Measurements from ENCODE around the gene THSD7A. TPM values are rescaled to one million over a fixed set of nuclear protein-coding genes. Genes with fewer than 3 reads are reported as not detected.

THSD7A gene
- total and polyA plus RNA-seq, 2 of the 8 experiments (the other 6 are each of a cell fraction or from before 2014, with no cell fraction given) = 0.44 to 1.2 TPM

DNA sequence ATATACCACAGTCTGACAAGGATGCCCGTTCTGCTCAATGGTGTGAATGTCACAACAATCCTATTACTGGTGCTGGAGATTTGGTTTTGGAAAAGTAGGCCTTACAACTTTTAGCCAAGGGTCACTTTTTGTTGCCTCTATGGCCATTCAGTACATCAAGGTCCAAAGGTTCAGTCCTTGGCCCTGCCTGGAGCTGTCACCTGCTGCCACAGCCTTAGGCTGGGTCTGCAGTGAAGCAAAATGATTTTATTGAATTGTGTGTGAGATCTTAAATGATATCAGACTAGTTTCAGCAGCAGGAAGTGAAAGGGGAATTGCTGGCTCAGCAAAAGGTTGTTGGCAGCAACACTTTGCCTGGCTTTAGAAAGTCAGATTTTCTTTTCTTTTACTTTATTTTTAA is 427.6 kb downstream of the THSD7A start:
- H3K79me2 ChIP-seq (ENCODE audit: control insufficient read depth in 1 of 2, insufficient read depth in 2 of 2, low read length in 2 of 2) = no peaks in the 10 kb centered on the region
- H3K79me1 ChIP-seq (ENCODE audit: low read depth, low read length) = no peaks in the 10 kb centered on the region
- DNase-seq (ENCODE audit: low read depth in 1 of 2, low spot score in 2 of 2) (no peak), FAIRE-seq (no peak)
- no peak overlapping the region for H3K4me2 ChIP-seq (ENCODE audit: insufficient read depth in 1 of 2, low read depth in 2 of 2, low read length in 2 of 2)
- no peak overlapping the region for H2AFZ ChIP-seq (ENCODE audit: low read length)
- POLR2A ChIA-PET (ENCODE audit: partially characterized antibody) = no interaction called here
- H4K20me1 ChIP-seq (replicated peaks in 1 of 2; ENCODE audit: control insufficient read depth in 1 of 2, insufficient read depth in 2 of 2, low read length in 2 of 2) = no peaks in the 10 kb centered on the region
- H3K36me3 ChIP-seq (ENCODE audit: control insufficient read depth in 2 of 4, insufficient read depth in 4 of 4, low read length in 3 of 4) = no peaks in the 10 kb centered on the region
- H4K91ac ChIP-seq (replicated peaks; ENCODE audit: insufficient read length, low read length) = no peak overlapping the region
- H3K4ac ChIP-seq (replicated peaks; ENCODE audit: insufficient read length, low read depth, low read length) = no peak overlapping the region
- TF ChIP-seq, protein P1, sequence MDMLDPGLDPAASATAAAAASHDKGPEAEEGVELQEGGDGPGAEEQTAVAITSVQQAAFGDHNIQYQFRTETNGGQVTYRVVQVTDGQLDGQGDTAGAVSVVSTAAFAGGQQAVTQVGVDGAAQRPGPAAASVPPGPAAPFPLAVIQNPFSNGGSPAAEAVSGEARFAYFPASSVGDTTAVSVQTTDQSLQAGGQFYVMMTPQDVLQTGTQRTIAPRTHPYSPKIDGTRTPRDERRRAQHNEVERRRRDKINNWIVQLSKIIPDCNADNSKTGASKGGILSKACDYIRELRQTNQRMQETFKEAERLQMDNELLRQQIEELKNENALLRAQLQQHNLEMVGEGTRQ (IDR thresholded peaks at IDR 0.05; ENCODE audit: low read length) = no peak
- TF ChIP-seq MAFK (IDR thresholded peaks at IDR 0.05; ENCODE audit: low read depth, low read length) (peak; percentile 78), SIRT6 (IDR thresholded peaks at IDR 0.05; ENCODE audit: low read length) (no peak)
- no peak overlapping the region for H3K56ac ChIP-seq (replicated peaks; ENCODE audit: insufficient read length, low read depth, low read length)
- H3K27ac ChIP-seq (ENCODE audit: low read depth, low read length) = no peak overlapping the region
- H3K9ac ChIP-seq (replicated peaks in 1 of 4; ENCODE audit: extremely low read depth in 1 of 4, low read depth in 3 of 4, low read length in 3 of 4) = no peak overlapping the region
- H4K8ac ChIP-seq (ENCODE audit: extremely low read depth, insufficient read depth, low read length) = no peak overlapping the region
- no peak overlapping the region for H3K23ac ChIP-seq (ENCODE audit: insufficient read length)
- no peaks in the 10 kb centered on the region for H3K27me3 ChIP-seq (replicated peaks in 1 of 4; ENCODE audit: control insufficient read depth in 3 of 4, extremely low read depth in 1 of 4, insufficient read depth in 3 of 4, low read length in 3 of 4)
- no peak overlapping the region for H3K14ac ChIP-seq (ENCODE audit: insufficient read length)
- H2BK15ac ChIP-seq (ENCODE audit: low read length) = no peak overlapping the region
- CTCF ChIA-PET (ENCODE audit: partially characterized antibody) = no interaction called here
- H4K5ac ChIP-seq (ENCODE audit: insufficient read length, low read depth, low read length) = no peak overlapping the region
- H3K18ac ChIP-seq (ENCODE audit: extremely low read depth, low read length) = no peak overlapping the region
- H2BK12ac ChIP-seq (ENCODE audit: low read depth, low read length) = no peak overlapping the region
- H2BK120ac ChIP-seq (replicated peaks; ENCODE audit: low read depth, low read length) = no peak overlapping the region
- H3K23me2 ChIP-seq (ENCODE audit: low read depth, low read length) = no peaks in the 10 kb centered on the region
- 100% methylated on average over 1 of the region's 1 CpG; no CpG with 5 or more reads in 1 of the 2 experiments for WGBS, 2 experiments (ENCODE audit: extremely low coverage in 1 of 2, insufficient coverage in 1 of 2, insufficient read length in 1 of 2, insufficient replicate concordance in 2 of 2, low coverage in 1 of 2, low lambda C conversion rate in 2 of 2, missing lambda C conversion rate in 1 of 2)
- no peak overlapping the region for H2BK20ac ChIP-seq (ENCODE audit: low read length)
- H3K9me3 ChIP-seq (ENCODE audit: insufficient read depth in 2 of 2, low read depth in 1 of 2, low read length in 1 of 2) = no peaks in the 10 kb centered on the region
- no peak overlapping the region for H2AK5ac ChIP-seq (ENCODE audit: low read depth, low read length)
- H3K4me1 ChIP-seq (replicated peaks in 1 of 4; ENCODE audit: control insufficient read depth in 3 of 4, insufficient read depth in 4 of 4, low read length in 3 of 4) = no peaks in the 10 kb centered on the region
- no peak overlapping the region for H2BK5ac ChIP-seq (ENCODE audit: low read depth, low read length)
- H3K4me3 ChIP-seq (ENCODE audit: extremely low read depth in 1 of 4, insufficient read depth in 2 of 4, low read depth in 3 of 4, low read length in 4 of 4) = no peak overlapping the region

Measured in H1 (cell line).